Heart right ventricle (tissue), 16 donors: ENCODE data around the gene SLC19A1. TPM values are rescaled to one million over a fixed set of nuclear protein-coding genes. Genes with fewer than 3 reads are reported as not detected.

Experiments
- ATAC-seq, 8 donors: fragments of 200-7000 bp; cut with Tn5 transposase; one replicate each; pipeline ENCODE4 v1.9.1; 2020; ENCODE audit warnings: mild to moderate bottlenecking in 8 of 8, moderate library complexity in 8 of 8, moderate number of reproducible peaks in 1 of 8
- DNase-seq, 2 donors: peaks; one replicate each; pipeline ENCODE4 v3.0.0-alpha.2; 2020
- H3K27ac ChIP-seq, 10 donors: fragments of 200-600 bp; sonication (generic) in 2 of 10; one replicate each; pipeline versions ENCODE4 v1.5.0 to v1.8.0; 2020 to 2022; ENCODE audit warnings: mild to moderate bottlenecking in 3 of 10
- H3K27me3 ChIP-seq, 7 donors: fragments of 200-600 bp; one replicate each; pipeline ENCODE4 v1.8.0; 2021 to 2022; ENCODE audit warnings: mild to moderate bottlenecking in 2 of 7
- H3K36me3 ChIP-seq, 9 donors: fragments of 200-600 bp; sonication (generic) in 1 of 9; one replicate each; pipeline versions ENCODE4 v1.5.0 to v1.8.0; 2020 to 2022; ENCODE audit warnings: mild to moderate bottlenecking in 2 of 9
- H3K4me1 ChIP-seq, 9 donors: fragments of 200-600 bp; sonication (generic) in 1 of 9; one replicate each; pipeline versions ENCODE4 v1.5.0 to v1.8.0; 2020 to 2022; ENCODE audit warnings: mild to moderate bottlenecking in 4 of 9
- H3K4me3 ChIP-seq, 10 donors: fragments of 200-600 bp; sonication (generic) in 2 of 10; one replicate each; pipeline versions ENCODE4 v1.5.0 to v1.8.0; 2020 to 2022; ENCODE audit warnings: mild to moderate bottlenecking in 7 of 10, moderate library complexity in 2 of 10
- H3K9me3 ChIP-seq, 11 donors: fragments of 200-600 bp in 10 of 11; sonication (generic) in 2 of 11; one replicate each; pipeline versions ENCODE4 v1.5.0 to v1.8.0; 2013 to 2022; ENCODE audit warnings: mild to moderate bottlenecking in 2 of 11, control low read depth in 1 of 11, moderate library complexity in 1 of 11
- CTCF ChIP-seq, 9 donors: fragments of 200-600 bp; sonication (generic) in 2 of 9; IDR thresholded peaks; one replicate each; pipeline versions ENCODE4 v1.5.0 to v1.8.0; 2021 to 2022; ENCODE audit warnings: antibody characterized with exemption in 9 of 9, mild to moderate bottlenecking in 5 of 9, moderate library complexity in 1 of 9
- WGBS, 2 donors: extraction: QIAGEN DNeasy Blood & Tissue Kit; methylation state at CpG; one replicate each; pipeline ENCODE4 v1.1.7; 2013; ENCODE audit warnings: inconsistent platforms in 1 of 2; 5-methylcytosine and 5-hydroxymethylcytosine counted together
- intact Hi-C, 10 donors: fragments of 100-400 bp; cut with DNase I; formaldehyde crosslinking; loops; one replicate each; pipeline versions ENCODE4 v1.11.1 to v1.14.2; 2022
- polyA plus RNA-seq, 2 donors: library from polyadenylated mRNA; stranded (reverse); fragments of 200-250 nt; gene quantifications; one replicate each; pipeline ENCODE4 v1.2.3, GENCODE V29; 2013
- total RNA-seq, 10 donors: library from RNA; stranded (reverse); fragmentation: NEBNext Ultra II Directional in 3 of 10; extraction: Animal tissue kit (Norgen Biotek cat#: 25700) in 3 of 10; gene quantifications; one replicate each; pipeline versions ENCODE4 v1.2.1 to v1.2.4, GENCODE V29; 2021 to 2023
- donor health status: Arrhythmogenic right ventricular cardiomyopathy.
- donor health status: ischemic (EF 13 %, LVEDD 7.1; RV severe dilation, severe dysfunction).
- donor health status: healthy with polysubstance abuse.
- donor health status: DM: no; HTN: yes; CAD: no.
- donor health status: DM: no; HTN: no; CAD: no.
- donor health status: ischemic (EF 25% LVEDD 6.9; RV normal size, moderate dysfunction).
- donor health status: ischemic (EF 25% LVEDD 5.7; RV mildly dilated, moderate dysfunction).
- donor health status: healthy.
- donor health status: DM: yes; HTN: yes; CAD: no.
- donor health status: Ischemic cardiomyopathy.
- donor health status: ischemic (EF 35%, LVEDD 5.7; RV mildly dilated, moderate dysfunction).
- donor health status: nonischemic (EF 11% LVEDD 7.7; RV severe dilation, severe dysfunction).
- donor health status: DM: yes; HTN: yes; CAD: no.
- donor health status: PGD.
- donor health status: ischemic (EF 29% LVEDD 5.4; RV normal size, mild dysfunction).
- donor health status: nonischemic (EF 23%, LVEDD 6.1; RV moderate dilation, normal function).

The SLC19A1 gene
- total and polyA plus RNA-seq, 12 donors: 1.5 to 8.5 (median 3.8) TPM

- H3K27ac ChIP-seq: no peak overlapping the region
- peaks cover 0 to 71% (median 5%) of the 10 kb centered on the region in 9 donors for H3K36me3 ChIP-seq
- 90 to 95% methylated on average over 33 of the region's 33 CpGs for WGBS, 2 donors
- peaks cover 0 to 13% (median 0%) of the 10 kb centered on the region in 9 donors for H3K4me1 ChIP-seq
- no peak for TF ChIP-seq CTCF (IDR thresholded peaks at IDR 0.05)
- intact Hi-C loops: loop anchor here in 1 of 10 donors (10.0 kb wide), 1 partner anchor 108 kb away; no protein-coding TSS in a partner anchor
- H3K27me3 ChIP-seq: no peaks in the 10 kb centered on the region
- H3K9me3 ChIP-seq: no peaks in the 10 kb centered on the region
- no peak overlapping the region for H3K4me3 ChIP-seq
- ATAC-seq: no peak
- peak in 1 of 2 donors; percentile 8 for DNase-seq
Observed at GRCh38 chr21:45487161-45487806, 55.0 kb downstream of the SLC19A1 start.

GRCh38 chr21:45486443-45487160 lies 55.6 kb downstream of the SLC19A1 start:
- ATAC-seq (no peak), DNase-seq (peak in 1 of 2 donors; percentile 8)
- peaks cover 0 to 71% (median 5%) of the 10 kb centered on the region in 9 donors for H3K36me3 ChIP-seq
- 91 to 93% methylated on average over 27 to 29 of the region's 29 CpGs for WGBS, 2 donors
- H3K27me3 ChIP-seq: no peaks in the 10 kb centered on the region
- no peak overlapping the region for H3K27ac ChIP-seq
- H3K4me3 ChIP-seq: no peak overlapping the region
- no peaks in the 10 kb centered on the region for H3K9me3 ChIP-seq
- intact Hi-C loops: loop anchor here in 1 of 10 donors (10.0 kb wide), 1 partner anchor 108 kb away; no protein-coding TSS in a partner anchor
- no peak for TF ChIP-seq CTCF (IDR thresholded peaks at IDR 0.05)
- peaks cover 0 to 14% (median 0%) of the 10 kb centered on the region in 9 donors for H3K4me1 ChIP-seq

GRCh38 chr21:45485686-45486442 lies 56.4 kb downstream of the SLC19A1 start:
- WGBS, 2 donors: 91 to 92% methylated on average over 20 to 25 of the region's 25 CpGs
- TF ChIP-seq CTCF (IDR thresholded peaks at IDR 0.05): no peak
- H3K4me1 ChIP-seq: peaks cover 0 to 14% (median 0%) of the 10 kb centered on the region in 9 donors
- H3K36me3 ChIP-seq: peaks cover 0 to 73% (median 5%) of the 10 kb centered on the region in 9 donors
- no peak for ATAC-seq
- H3K27me3 ChIP-seq: no peaks in the 10 kb centered on the region
- H3K4me3 ChIP-seq: no peak overlapping the region
- H3K27ac ChIP-seq: no peak overlapping the region
- intact Hi-C loops: loop anchor here in 1 of 10 donors (10.0 kb wide), 1 partner anchor 109 kb away; no protein-coding TSS in a partner anchor
- peak in 1 of 2 donors; percentile 11 for DNase-seq
- no peaks in the 10 kb centered on the region for H3K9me3 ChIP-seq

- 89 to 96% methylated on average over 6 of the region's 6 CpGs for WGBS, 2 donors
- TF ChIP-seq CTCF (IDR thresholded peaks at IDR 0.05): no peak
- H3K9me3 ChIP-seq: no peaks in the 10 kb centered on the region
- no peaks in the 10 kb centered on the region for H3K27me3 ChIP-seq
- H3K4me3 ChIP-seq: no peak overlapping the region
- H3K36me3 ChIP-seq: peaks cover 0 to 81% (median 10%) of the 10 kb centered on the region in 9 donors
- intact Hi-C loops: loop anchor here in 1 of 10 donors (10.0 kb wide), 1 partner anchor 110 kb away; no protein-coding TSS in a partner anchor
- H3K4me1 ChIP-seq: peaks cover 0 to 16% (median 0%) of the 10 kb centered on the region in 9 donors
- H3K27ac ChIP-seq: no peak overlapping the region
- ATAC-seq (no peak), DNase-seq (no peak)
Observed at GRCh38 chr21:45484318-45484717, 57.9 kb downstream of the SLC19A1 start.
